Stimulated activated CD8-positive, alpha-beta memory T cell treated with anti-CD3 and anti-CD28 coated beads, Interleukin-12 subunit alpha, Interleukin-12 subunit beta, amount 100 ng/mL, for 1 hour (primary cell): Measurements from ENCODE around the gene ERC2.

Source experiments
- DNase-seq: peaks from one replicate; pipeline ENCODE4 v3.0.0-alpha.2; 2020; ENCODE audit warnings: low read depth

Gene ERC2

GRCh38 chr3:56188201-56188600, 280.1 kb downstream of the ERC2 start:
- DNase-seq: no peak

- no peak for DNase-seq
Observed at GRCh38 chr3:56187051-56187450, 281.2 kb downstream of the ERC2 start.

- DNase-seq: no peak
Observed at GRCh38 chr3:56185827-56186226, 282.4 kb downstream of the ERC2 start.

GRCh38 chr3:56183529-56183928, 284.7 kb downstream of the ERC2 start:
- DNase-seq: no peak

GRCh38 chr3:56180433-56180832, 287.8 kb downstream of the ERC2 start:
- DNase-seq: no peak

GRCh38 chr3:56173601-56174000, 294.7 kb downstream of the ERC2 start:
- DNase-seq: no peak

- no peak for DNase-seq
Observed at GRCh38 chr3:56164436-56164835, 303.8 kb downstream of the ERC2 start.

- no peak for DNase-seq
Observed at GRCh38 chr3:56157693-56158362, 310.4 kb downstream of the ERC2 start.

- no peak for DNase-seq
Observed at GRCh38 chr3:56154297-56154696, 314.0 kb downstream of the ERC2 start.

- no peak for DNase-seq
Observed at GRCh38 chr3:56147354-56147753, 320.9 kb downstream of the ERC2 start.

- DNase-seq: no peak
Observed at GRCh38 chr3:56145410-56145809, 322.9 kb downstream of the ERC2 start.

GRCh38 chr3:56144805-56145204, 323.5 kb downstream of the ERC2 start:
- no peak for DNase-seq

- DNase-seq: no peak
Observed at GRCh38 chr3:56137415-56137814, 330.9 kb downstream of the ERC2 start.

- no peak for DNase-seq
Observed at GRCh38 chr3:56136514-56136913, 331.8 kb downstream of the ERC2 start.

- no peak for DNase-seq
Observed at GRCh38 chr3:56135941-56136340, 332.3 kb downstream of the ERC2 start.

- DNase-seq: no peak
Observed at GRCh38 chr3:56133423-56133822, 334.8 kb downstream of the ERC2 start.

GRCh38 chr3:56132762-56133161, 335.5 kb downstream of the ERC2 start:
- DNase-seq: no peak

GRCh38 chr3:56131974-56132590, 336.2 kb downstream of the ERC2 start:
- DNase-seq: no peak

GRCh38 chr3:56130036-56130435, 338.2 kb downstream of the ERC2 start:
- DNase-seq: no peak

- DNase-seq: no peak
Observed at GRCh38 chr3:56126632-56127031, 341.6 kb downstream of the ERC2 start.

GRCh38 chr3:56125358-56126005, 342.8 kb downstream of the ERC2 start:
- no peak for DNase-seq

GRCh38 chr3:56124546-56124945, 343.7 kb downstream of the ERC2 start:
- DNase-seq: no peak

- DNase-seq: no peak
Observed at GRCh38 chr3:56123487-56123886, 344.8 kb downstream of the ERC2 start.

GRCh38 chr3:56122911-56123310, 345.4 kb downstream of the ERC2 start:
- no peak for DNase-seq
